Aorta (tissue), 5 donors: ENCODE results near the gene NLRP11. TPM values are rescaled to one million over a fixed set of nuclear protein-coding genes. Genes with fewer than 3 reads are reported as not detected.
"Not testable (repeated sequence)": the region's sequence is repeated elsewhere in the genome, so short reads cannot be mapped to it uniquely, and the experiment has no call there.

Experiments
- ATAC-seq: fragments of 200-7000 bp; cut with Tn5 transposase; one replicate; pipeline ENCODE4 v1.9.1; 2022; ENCODE audit warnings: moderate library complexity; ENCODE audit not compliant: low FRiP score
- DNase-seq, 2 donors: peaks; one replicate each; pipeline ENCODE4 v3.0.0-alpha.2; 2020
- H3K27ac ChIP-seq, 2 donors: one replicate each; pipeline ENCODE4 v1.5.1; 2013; ENCODE audit warnings: low read length in 2 of 2, mild to moderate bottlenecking in 2 of 2, moderate library complexity in 2 of 2, control low read depth in 1 of 2, inconsistent platforms in 1 of 2, low read depth in 1 of 2
- H3K27me3 ChIP-seq, 2 donors: one replicate each; pipeline ENCODE4 v1.6.1; 2013; ENCODE audit warnings: control low read depth in 1 of 2, low read length in 1 of 2, mild to moderate bottlenecking in 1 of 2, moderate library complexity in 1 of 2; ENCODE audit not compliant: insufficient read depth in 2 of 2, control insufficient read depth in 1 of 2
- H3K36me3 ChIP-seq, 2 donors: one replicate each; pipeline ENCODE4 v1.6.1; 2013; ENCODE audit warnings: control low read depth in 1 of 2, low read length in 1 of 2, mild to moderate bottlenecking in 1 of 2; ENCODE audit not compliant: insufficient read depth in 2 of 2, control insufficient read depth in 1 of 2
- H3K4me1 ChIP-seq, 2 donors: one replicate each; pipeline ENCODE4 v1.6.1; 2013; ENCODE audit warnings: low read length in 2 of 2, control low read depth in 1 of 2, mild to moderate bottlenecking in 1 of 2, moderate library complexity in 1 of 2; ENCODE audit not compliant: insufficient read depth in 2 of 2, control insufficient read depth in 1 of 2
- H3K4me3 ChIP-seq, 2 donors: one replicate each; pipeline ENCODE4 v1.5.1; 2013; ENCODE audit warnings: low read length in 2 of 2, control low read depth in 1 of 2, mild to moderate bottlenecking in 1 of 2
- H3K9me3 ChIP-seq: one replicate; pipeline ENCODE4 v1.6.1; 2013; ENCODE audit warnings: mild to moderate bottlenecking, low read length; ENCODE audit not compliant: control insufficient read depth
- WGBS, 2 donors: extraction: QIAGEN DNeasy Blood & Tissue Kit; methylation state at CpG; one replicate each; pipeline ENCODE4 v1.1.7; 2013; 5-methylcytosine and 5-hydroxymethylcytosine counted together
- intact Hi-C, 2 donors: fragments of 100-400 bp; cut with DNase I; formaldehyde crosslinking; loops; one replicate each; pipeline versions ENCODE4 v1.14.2 to v1.15.0; 2022
- polyA plus RNA-seq, 2 donors: library from polyadenylated mRNA; stranded (reverse); fragments of 200-250 nt; gene quantifications; one replicate each; pipeline ENCODE4 v1.2.3, GENCODE V29; 2013
- total RNA-seq, 2 donors: library from RNA; stranded (reverse); fragmentation: NEBNext Ultra II Directional; extraction: Animal tissue kit (Norgen Biotek cat#: 25700); gene quantifications; one replicate each; pipeline ENCODE4 v1.2.1, GENCODE V29; 2021
- donor health status: healthy with polysubstance abuse.
- donor health status: Bipolar disorder and iron deficiency.
- donor health status: DM: no; HTN: no; CAD: no.
- donor health status: DM: no; HTN: no; CAD: no.
- donor health status: DM: yes; HTN: yes; CAD: no.

Gene NLRP11
- total and polyA plus RNA-seq, 4 donors = not detected

GRCh38 chr19:55811340-55811739 lies 20.5 kb downstream of the NLRP11 start:
- Histone ChIP-seq H3K4me1 (no peaks in the 10 kb centered on the region), H3K36me3 (no peaks in the 10 kb centered on the region), H3K9me3 (peaks cover 4% of the 10 kb centered on the region), H3K4me3 (no peak overlapping the region), H3K27me3 (peaks cover 0 to 2% of the 10 kb centered on the region in 2 donors), H3K27ac (no peak overlapping the region)
- DNase-seq (no peak), ATAC-seq (no peak)
- intact Hi-C loops = no loop called here
- 66 to 67% methylated on average over 3 of the region's 3 CpGs for WGBS, 2 donors

- DNase-seq (peak in 1 of 2 donors; percentile 60), ATAC-seq (no peak)
- no peaks in the 10 kb centered on the region for H3K4me1 ChIP-seq
- no peak overlapping the region for H3K4me3 ChIP-seq
- H3K9me3 ChIP-seq = peaks cover 4% of the 10 kb centered on the region
- intact Hi-C loops = no loop called here
- no peak overlapping the region for H3K27ac ChIP-seq
- WGBS, 2 donors = 29% methylated on average over 20 of the region's 20 CpGs
- H3K27me3 ChIP-seq = peaks cover 0 to 2% of the 10 kb centered on the region in 2 donors
- H3K36me3 ChIP-seq = no peaks in the 10 kb centered on the region
These were observed 22.3 kb downstream of the NLRP11 start for GRCh38 chr19:55809381-55810058.

GRCh38 chr19:55802281-55802680 lies 29.5 kb downstream of the NLRP11 start:
- WGBS, 2 donors = 83 to 85% methylated on average over 2 of the region's 2 CpGs
- no peak overlapping the region for H3K4me3 ChIP-seq
- peaks cover 1% of the 10 kb centered on the region for H3K9me3 ChIP-seq
- intact Hi-C loops = no loop called here
- no peak for DNase-seq
- H3K27me3 ChIP-seq = no peaks in the 10 kb centered on the region
- no peak for ATAC-seq
- no peaks in the 10 kb centered on the region for H3K4me1 ChIP-seq
- H3K27ac ChIP-seq = no peak overlapping the region
- no peaks in the 10 kb centered on the region for H3K36me3 ChIP-seq

GRCh38 chr19:55801416-55801815 lies 30.4 kb downstream of the NLRP11 start:
- Histone ChIP-seq H3K9me3 (peaks cover 1% of the 10 kb centered on the region), H3K36me3 (no peaks in the 10 kb centered on the region), H3K4me3 (no peak overlapping the region), H3K27ac (no peak overlapping the region), H3K27me3 (no peaks in the 10 kb centered on the region), H3K4me1 (no peaks in the 10 kb centered on the region)
- intact Hi-C loops = no loop called here
- DNase-seq = no peak
- ATAC-seq = no peak
- 66% methylated on average over 7 of the region's 7 CpGs for WGBS, 2 donors

- 91 to 94% methylated on average over 11 of the region's 11 CpGs for WGBS, 2 donors
- H3K4me1 ChIP-seq = no peaks in the 10 kb centered on the region
- ATAC-seq = no peak
- H3K4me3 ChIP-seq = no peak overlapping the region
- no peak overlapping the region for H3K27ac ChIP-seq
- H3K9me3 ChIP-seq = no peaks in the 10 kb centered on the region
- no peaks in the 10 kb centered on the region for H3K27me3 ChIP-seq
- intact Hi-C loops = no loop called here
- no peaks in the 10 kb centered on the region for H3K36me3 ChIP-seq
- no peak for DNase-seq
These were observed 36.8 kb downstream of the NLRP11 start for GRCh38 chr19:55795021-55795420.

- Histone ChIP-seq H3K9me3 (peaks cover 1% of the 10 kb centered on the region), H3K36me3 (no peaks in the 10 kb centered on the region), H3K27me3 (peaks cover 0 to 1% of the 10 kb centered on the region in 2 donors), H3K4me1 (no peaks in the 10 kb centered on the region), H3K27ac (no peak overlapping the region), H3K4me3 (no peak overlapping the region)
- 77 to 78% methylated on average over 5 of the region's 5 CpGs for WGBS, 2 donors
- no peak for DNase-seq
- intact Hi-C loops = no loop called here
- ATAC-seq = no peak
These were observed 50.7 kb downstream of the NLRP11 start for GRCh38 chr19:55781112-55781511.

- H3K9me3 ChIP-seq = no peaks in the 10 kb centered on the region
- WGBS, 2 donors = 78 to 82% methylated on average over 16 of the region's 16 CpGs
- ATAC-seq = no peak
- H3K36me3 ChIP-seq = no peaks in the 10 kb centered on the region
- no peak overlapping the region for H3K27ac ChIP-seq
- no peak overlapping the region for H3K4me3 ChIP-seq
- no peak for DNase-seq
- peaks cover 0 to 1% of the 10 kb centered on the region in 2 donors for H3K27me3 ChIP-seq
- H3K4me1 ChIP-seq = no peaks in the 10 kb centered on the region
- intact Hi-C loops = no loop called here
These were observed 53.5 kb downstream of the NLRP11 start for GRCh38 chr19:55778331-55778730.

- H3K27me3 ChIP-seq = peaks cover 0 to 1% of the 10 kb centered on the region in 2 donors
- WGBS, 2 donors = 27% methylated on average over 7 of the region's 7 CpGs
- ATAC-seq = no peak
- intact Hi-C loops = no loop called here
- H3K4me3 ChIP-seq = no peak overlapping the region
- H3K4me1 ChIP-seq = no peaks in the 10 kb centered on the region
- H3K36me3 ChIP-seq = no peaks in the 10 kb centered on the region
- DNase-seq = no peak
- H3K27ac ChIP-seq = no peak overlapping the region
- no peaks in the 10 kb centered on the region for H3K9me3 ChIP-seq
These were observed 54.3 kb downstream of the NLRP11 start for GRCh38 chr19:55777528-55777927.

GRCh38 chr19:55769632-55770031 lies 62.2 kb downstream of the NLRP11 start:
- H3K4me1 ChIP-seq, H3K36me3 ChIP-seq, H3K27me3 ChIP-seq, H3K27ac ChIP-seq, ATAC-seq, H3K4me3 ChIP-seq, DNase-seq, H3K9me3 ChIP-seq, intact Hi-C loops: not testable (repeated sequence)
- 28 to 49% methylated on average over 2 of the region's 3 CpGs for WGBS, 2 donors
